B cell (primary cell): Measurements from ENCODE around the gene TCN1. TPM values are rescaled to one million over a fixed set of nuclear protein-coding genes. Genes with fewer than 3 reads are reported as not detected.
"Not testable (repeated sequence)": the region's sequence is repeated elsewhere in the genome, so short reads cannot be mapped to it uniquely, and the experiment has no call there.

Experiments used
- ATAC-seq: fragments of 200-7000 bp; cut with Tn5 transposase; one replicate; pipeline ENCODE4 v1.10.0; 2021; ENCODE audit warnings: low read depth, mild to moderate bottlenecking, moderate number of reproducible peaks, moderate library complexity
- CTCF ChIA-PET: fragments of 350-600 bp; sonication (Branson Sonifier 250); formaldehyde crosslinking; loops from one replicate; lab custom pipeline; 2021; ENCODE audit warnings: antibody characterized with exemption, inconsistent platforms; lab: Charles Lee
- POLR2A ChIA-PET: fragments of 350-600 bp; sonication (Branson Sonifier 250); formaldehyde crosslinking; loops from one replicate; lab custom pipeline; 2021; ENCODE audit warnings: antibody characterized with exemption; lab: Charles Lee
- DNase-seq: peaks from one replicate; pipeline ENCODE4 v3.0.0; 2013
- H2AFZ ChIP-seq: 2 replicates; pipeline ENCODE4 v1.6.1; 2012; ENCODE audit warnings: mild to moderate bottlenecking, low read depth, low read length; ENCODE audit not compliant: insufficient read depth, poor library complexity, severe bottlenecking
- H3K27ac ChIP-seq, 2 donors: 1 replicate in 1 of 2; 2 replicates in 1 of 2; pipeline ENCODE4 v1.5.1; 2012 to 2013; ENCODE audit warnings: low read length in 2 of 2, mild to moderate bottlenecking in 2 of 2, moderate library complexity in 1 of 2
- H3K27me3 ChIP-seq, 4 experiments: fragments of 200-600 bp in 1 of 4; sonication (generic) in 1 of 4; replicated peaks in 1 of 4; 1 replicate in 2 of 4; 2 replicates in 2 of 4; pipeline versions ENCODE4 v1.6.1 to v1.7.0; 2013 to 2016; ENCODE audit warnings: low read length in 3 of 4, mild to moderate bottlenecking in 2 of 4, mixed read lengths in 1 of 4, moderate library complexity in 1 of 4; ENCODE audit not compliant: insufficient read depth in 4 of 4, control insufficient read depth in 3 of 4; ENCODE audit errors: control extremely low read depth in 1 of 4
- H3K36me3 ChIP-seq, 2 experiments: replicated peaks in 1 of 2; 1 replicate in 1 of 2; 2 replicates in 1 of 2; pipeline versions ENCODE4 v1.6.1 to v1.7.1; 2013; ENCODE audit warnings: low read length in 1 of 2; ENCODE audit not compliant: insufficient read depth in 2 of 2, control insufficient read depth in 1 of 2; ENCODE audit errors: control extremely low read depth in 1 of 2, extremely low read depth in 1 of 2
- H3K4me1 ChIP-seq, 2 donors: fragments of 200-600 bp in 1 of 2; sonication (generic) in 1 of 2; 1 replicate in 1 of 2; 2 replicates in 1 of 2; pipeline versions ENCODE4 v1.5.1 to v1.6.1; 2013 to 2017; ENCODE audit warnings: low read length in 2 of 2; ENCODE audit not compliant: control insufficient read depth in 2 of 2, insufficient read depth in 2 of 2
- H3K4me2 ChIP-seq: replicated peaks from 2 replicates; pipeline ENCODE3; 2012; ENCODE audit warnings: mild to moderate bottlenecking, low read depth, low read length; ENCODE audit not compliant: poor library complexity, severe bottlenecking
- H3K4me3 ChIP-seq, 5 experiments: fragments of 200-600 bp in 1 of 5; sonication (generic) in 1 of 5; 1 replicate in 3 of 5; 2 replicates in 2 of 5; pipeline versions ENCODE4 v1.5.1 to v1.7.0; 2011 to 2016; ENCODE audit warnings: low read length in 4 of 5, mild to moderate bottlenecking in 4 of 5, low read depth in 2 of 5, control low read depth in 1 of 5, moderate library complexity in 1 of 5; ENCODE audit not compliant: insufficient read depth in 1 of 5; ENCODE audit errors: control extremely low read depth in 1 of 5, extremely low read depth in 1 of 5
- H3K79me2 ChIP-seq: fragments of 200-600 bp; sonication (generic); one replicate; pipeline ENCODE4 v1.6.0; 2016; ENCODE audit warnings: low read length; ENCODE audit not compliant: control insufficient read depth, insufficient read depth
- H3K9ac ChIP-seq: fragments of 200-600 bp; sonication (generic); 2 replicates; pipeline ENCODE4 v1.6.1; 2017; ENCODE audit warnings: mild to moderate bottlenecking, low read length, moderate library complexity
- H3K9me3 ChIP-seq, 3 donors: one replicate each; pipeline versions ENCODE4 v1.6.1 to v1.7.1; 2013; ENCODE audit warnings: low read length in 2 of 3; ENCODE audit not compliant: control insufficient read depth in 2 of 3, insufficient read depth in 1 of 3; ENCODE audit errors: control extremely low read depth in 1 of 3
- H4K20me1 ChIP-seq: 2 replicates; pipeline ENCODE4 v1.6.0; 2012; ENCODE audit warnings: mild to moderate bottlenecking, low read length; ENCODE audit not compliant: insufficient read depth, control insufficient read depth, poor library complexity, severe bottlenecking
- H3K27ac Mint-ChIP-seq: one replicate; pipeline ENCODE4 v1.8.0; 2021; ENCODE audit warnings: mixed read lengths
- H3K27me3 Mint-ChIP-seq: one replicate; pipeline ENCODE4 v1.8.0; 2021; ENCODE audit warnings: mixed read lengths
- H3K4me1 Mint-ChIP-seq: one replicate; pipeline ENCODE4 v1.8.0; 2021; ENCODE audit warnings: mixed read lengths
- H3K4me3 Mint-ChIP-seq: one replicate; pipeline ENCODE4 v1.8.0; 2021; ENCODE audit warnings: mixed read lengths
- H3K9me3 Mint-ChIP-seq: one replicate; pipeline ENCODE4 v1.8.0; 2022; ENCODE audit warnings: mixed read lengths; ENCODE audit not compliant: insufficient read depth
- EZH2 ChIP-seq: IDR thresholded peaks from 2 replicates; pipeline ENCODE4 v1.6.1; 2012; ENCODE audit warnings: borderline replicate concordance, low read depth, mild to moderate bottlenecking, moderate library complexity, low read length; ENCODE audit not compliant: insufficient read depth, poor library complexity, severe bottlenecking
- WGBS: methylation state at CpG from one replicate; pipeline ENCODE4 v1.1.5; 2013; ENCODE audit warnings: missing lambda C conversion rate; ENCODE audit not compliant: insufficient coverage; 5-methylcytosine and 5-hydroxymethylcytosine counted together
- intact Hi-C: fragments of 100-400 bp; cut with micrococcal nuclease; formaldehyde crosslinking; loops from one replicate; pipeline ENCODE4 v1.10.0; 2022
- polyA plus RNA-seq: library from polyadenylated mRNA; depleted of rRNA; stranded (reverse); fragments of >200 nt; gene quantifications from 2 replicates; pipeline ENCODE4 v1.2.3, GENCODE V29; 2012
- total RNA-seq, 2 donors: library from RNA; stranded (reverse); fragments of 120-200 nt in 1 of 2; gene quantifications; 1 replicate in 1 of 2; 2 replicates in 1 of 2; pipeline versions ENCODE4 v1.2.3 to v1.2.4, GENCODE V29; 2013 to 2022
- TF ChIP-seq, protein P1 (sequence below): fragments of 200-600 bp; IDR thresholded peaks from one replicate; pipeline ENCODE4 v1.8.0; 2022; ENCODE audit warnings: antibody characterized with exemption, mild to moderate bottlenecking

The TCN1 gene
- total and polyA plus RNA-seq, 2 donors (not counting 1 experiment from before 2014, with no cell fraction given): 0.15 TPM; not detected in 1

DNA sequence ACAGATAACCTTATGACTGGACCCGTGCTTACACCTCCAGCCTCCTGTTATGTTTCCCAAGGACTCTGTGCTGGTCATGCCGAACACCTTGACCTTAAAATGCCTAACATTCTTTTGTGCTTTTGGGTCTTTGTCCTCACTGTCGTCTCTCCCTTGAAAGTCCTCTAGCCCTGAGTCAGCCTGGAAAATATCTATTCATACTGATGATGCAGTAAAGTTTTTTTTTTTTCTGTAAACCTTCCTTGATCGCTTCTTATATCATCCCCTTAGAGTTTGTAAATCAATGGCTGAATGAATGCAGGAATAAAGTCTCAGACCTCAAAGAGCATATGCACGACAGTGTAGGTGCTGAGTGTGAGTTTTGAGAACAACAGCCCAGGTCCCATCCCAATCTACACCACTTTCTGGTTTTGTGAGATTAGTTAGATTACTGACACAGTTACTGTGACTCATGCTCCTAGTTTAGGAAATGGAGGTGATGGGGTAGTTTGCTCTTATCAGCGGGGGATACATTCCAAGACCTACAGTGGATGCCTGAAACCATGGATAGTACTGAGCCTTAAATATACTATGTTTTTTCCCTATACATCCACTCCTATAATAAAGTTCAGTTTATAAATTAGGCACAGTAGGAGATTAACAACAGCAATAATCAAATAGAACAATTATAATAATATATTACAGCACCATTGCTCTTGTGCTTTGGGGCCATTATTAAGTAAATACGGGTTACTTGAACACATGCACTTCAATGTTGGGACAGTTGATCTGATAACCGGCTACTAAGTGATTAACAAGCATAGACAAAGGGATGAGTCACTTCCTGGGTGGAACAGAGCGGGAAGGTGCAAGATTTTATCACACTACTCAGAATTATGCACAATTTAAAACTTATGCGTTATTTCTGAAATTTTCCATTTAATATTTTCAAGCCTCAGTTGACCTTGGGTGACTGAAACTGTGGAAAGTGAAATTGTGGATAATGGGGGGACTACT, 8.6 kb downstream of the TCN1 start:
- ChIA-PET POLR2A (no interaction called here), CTCF (no interaction called here)
- Mint-ChIP-seq H3K4me3 (no peak overlapping the region), H3K9me3 (no peaks in the 10 kb centered on the region), H3K27me3 (peaks cover 31% of the 10 kb centered on the region), H3K27ac (no peak overlapping the region), H3K4me1 (no peaks in the 10 kb centered on the region)
- Histone ChIP-seq H3K27ac (no peak overlapping the region), H2AFZ (no peak overlapping the region), H3K9ac (no peak overlapping the region), H3K4me2 (no peak overlapping the region), H4K20me1 (no peaks in the 10 kb centered on the region), H3K4me1 (no peaks in the 10 kb centered on the region), H3K27me3 (no peaks in the 10 kb centered on the region), H3K9me3 (no peaks in the 10 kb centered on the region), H3K79me2 (no peaks in the 10 kb centered on the region), H3K4me3 (no peak overlapping the region), H3K36me3 (no peaks in the 10 kb centered on the region)
- no peak for DNase-seq
- 88% methylated on average over 4 of the region's 10 CpGs for WGBS
- intact Hi-C loops: no loop called here
- TF ChIP-seq EZH2: no peak
- TF ChIP-seq, protein P1, sequence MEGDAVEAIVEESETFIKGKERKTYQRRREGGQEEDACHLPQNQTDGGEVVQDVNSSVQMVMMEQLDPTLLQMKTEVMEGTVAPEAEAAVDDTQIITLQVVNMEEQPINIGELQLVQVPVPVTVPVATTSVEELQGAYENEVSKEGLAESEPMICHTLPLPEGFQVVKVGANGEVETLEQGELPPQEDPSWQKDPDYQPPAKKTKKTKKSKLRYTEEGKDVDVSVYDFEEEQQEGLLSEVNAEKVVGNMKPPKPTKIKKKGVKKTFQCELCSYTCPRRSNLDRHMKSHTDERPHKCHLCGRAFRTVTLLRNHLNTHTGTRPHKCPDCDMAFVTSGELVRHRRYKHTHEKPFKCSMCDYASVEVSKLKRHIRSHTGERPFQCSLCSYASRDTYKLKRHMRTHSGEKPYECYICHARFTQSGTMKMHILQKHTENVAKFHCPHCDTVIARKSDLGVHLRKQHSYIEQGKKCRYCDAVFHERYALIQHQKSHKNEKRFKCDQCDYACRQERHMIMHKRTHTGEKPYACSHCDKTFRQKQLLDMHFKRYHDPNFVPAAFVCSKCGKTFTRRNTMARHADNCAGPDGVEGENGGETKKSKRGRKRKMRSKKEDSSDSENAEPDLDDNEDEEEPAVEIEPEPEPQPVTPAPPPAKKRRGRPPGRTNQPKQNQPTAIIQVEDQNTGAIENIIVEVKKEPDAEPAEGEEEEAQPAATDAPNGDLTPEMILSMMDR: no peak
- no peak for ATAC-seq

DNA sequence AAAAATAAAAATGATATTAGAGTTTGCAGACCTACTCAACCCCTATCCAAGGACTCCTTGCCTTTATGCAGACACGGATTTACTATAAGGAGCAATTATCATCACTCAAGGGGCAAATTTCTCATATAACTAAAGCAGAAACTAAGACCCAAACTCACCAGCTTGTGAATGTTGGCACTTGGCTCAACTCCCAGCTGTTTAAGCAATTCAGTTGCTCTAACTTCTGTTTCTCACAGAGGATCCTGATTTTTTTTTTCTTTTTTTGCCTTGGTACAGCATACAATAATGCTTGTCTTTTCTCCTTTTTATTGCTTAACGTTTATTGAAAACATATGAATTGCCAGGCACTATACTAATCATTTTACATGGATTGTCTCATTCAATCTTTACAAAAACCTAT, 11.4 kb downstream of the TCN1 start:
- no peak overlapping the region for H3K4me3 Mint-ChIP-seq
- Histone ChIP-seq H3K79me2 (no peaks in the 10 kb centered on the region), H3K9ac (no peak overlapping the region), H3K4me2 (no peak overlapping the region), H3K27ac (no peak overlapping the region), H3K36me3 (no peaks in the 10 kb centered on the region), H3K4me3 (no peak overlapping the region), H3K4me1 (no peaks in the 10 kb centered on the region), H3K27me3 (no peaks in the 10 kb centered on the region), H2AFZ (no peak overlapping the region), H4K20me1 (no peaks in the 10 kb centered on the region), H3K9me3 (no peaks in the 10 kb centered on the region)
- ATAC-seq (no peak), DNase-seq (no peak)
- intact Hi-C loops: no loop called here
- TF ChIP-seq, protein P1: no peak
- no peak for TF ChIP-seq EZH2
- POLR2A ChIA-PET: no interaction called here
- H3K9me3 Mint-ChIP-seq: no peaks in the 10 kb centered on the region
- H3K27ac Mint-ChIP-seq: no peak overlapping the region
- 63% methylated on average over 1 of the region's 2 CpGs for WGBS
- H3K4me1 Mint-ChIP-seq: no peaks in the 10 kb centered on the region
- CTCF ChIA-PET: no interaction called here
- H3K27me3 Mint-ChIP-seq: peaks cover 31% of the 10 kb centered on the region

DNA sequence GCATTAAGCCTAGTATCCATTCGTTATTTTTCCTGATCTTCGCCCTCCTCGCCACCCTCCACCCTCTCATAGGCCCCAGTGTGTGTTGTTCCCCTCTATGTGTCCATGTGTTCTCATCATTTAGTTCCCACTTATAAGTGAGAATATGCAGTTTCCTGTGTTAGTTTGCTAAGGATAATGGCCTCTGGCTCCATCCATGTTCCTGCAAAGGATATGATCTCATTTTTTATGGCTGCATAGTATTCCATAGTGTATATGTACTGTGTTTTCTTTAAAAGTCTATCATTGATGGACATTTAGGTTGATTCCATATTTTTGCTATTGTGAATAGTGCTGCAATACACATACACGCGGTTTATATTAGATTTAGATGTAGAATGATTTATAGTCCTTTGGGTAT, 14.9 kb downstream of the TCN1 start:
- CTCF ChIA-PET, H3K4me1 ChIP-seq, H3K9me3 ChIP-seq, H3K9me3 Mint-ChIP-seq, H3K27me3 ChIP-seq, H3K27ac Mint-ChIP-seq, H3K4me3 ChIP-seq, H3K27ac ChIP-seq, H3K36me3 ChIP-seq, ATAC-seq, intact Hi-C loops, POLR2A ChIA-PET, H3K4me2 ChIP-seq, H4K20me1 ChIP-seq, H2AFZ ChIP-seq, H3K4me3 Mint-ChIP-seq, H3K4me1 Mint-ChIP-seq, H3K79me2 ChIP-seq, DNase-seq, H3K9ac ChIP-seq: not testable (repeated sequence)
- WGBS: 92% methylated on average over 2 of the region's 5 CpGs
- peaks cover 23% of the 10 kb centered on the region for H3K27me3 Mint-ChIP-seq
